Measurements from ENCODE around the gene CAPRIN2.

DNA sequence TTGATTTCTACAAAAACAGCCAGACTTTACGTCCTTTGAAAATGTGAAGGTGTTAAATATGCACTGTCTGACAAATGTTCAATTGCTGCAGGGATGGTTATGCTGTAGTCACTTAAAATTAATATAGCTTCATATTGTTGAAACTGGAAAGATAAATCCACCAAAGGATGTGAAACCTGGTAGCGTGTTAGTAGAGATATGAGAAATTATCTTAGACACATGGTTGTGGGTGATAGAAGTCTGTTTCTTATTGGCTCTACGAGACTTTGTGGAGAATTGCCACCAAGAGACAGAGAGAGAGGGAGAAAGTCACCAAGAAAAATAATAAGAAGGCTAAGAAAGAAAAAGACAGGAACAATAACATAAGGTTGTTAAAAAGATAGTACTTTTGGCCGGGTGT lies 2.6 kb upstream of the CAPRIN2 start:
- TF ChIP-seq POLR2AphosphoS5 (IDR thresholded peaks at IDR 0.05; ENCODE audit: borderline replicate concordance, low read depth, low read length) (no peak), EZH2 (IDR thresholded peaks at IDR 0.05) (no peak), FOXP2 (optimal IDR thresholded peaks at IDR 0.05; ENCODE audit: control extremely low read depth, extremely low read length, insufficient read depth) (no peak)
